Skeletal muscle satellite cell (primary cell): ENCODE results near the gene TUBGCP2.
A peak's percentile ranks its signal among the peaks of the same experiment; 100 is the strongest.

ENCODE experiments used
- H3K27me3 ChIP-seq: 2 replicates; pipeline ENCODE4 v1.7.0; 2013; ENCODE audit warnings: low read length; ENCODE audit not compliant: control insufficient read depth, insufficient read depth
- H3K36me3 ChIP-seq: 2 replicates; pipeline ENCODE4 v1.7.0; 2013; ENCODE audit warnings: mild to moderate bottlenecking, control low read depth, low read length; ENCODE audit not compliant: insufficient read depth
- H3K4me1 ChIP-seq: 2 replicates; pipeline ENCODE4 v1.7.0; 2013; ENCODE audit warnings: low read length; ENCODE audit not compliant: control insufficient read depth, insufficient read depth
- H3K4me2 ChIP-seq: 2 replicates; pipeline ENCODE4 v1.7.0; 2013; ENCODE audit warnings: mild to moderate bottlenecking, low read length
- H3K4me3 ChIP-seq: 2 replicates; pipeline ENCODE4 v1.7.0; 2013; ENCODE audit warnings: low read length
- H3K9ac ChIP-seq: 2 replicates; pipeline ENCODE4 v1.7.0; 2013; ENCODE audit warnings: mild to moderate bottlenecking, low read depth, low read length, moderate library complexity
- H3K9me3 ChIP-seq: replicated peaks from 2 replicates; pipeline ENCODE4 v1.7.0; 2013; ENCODE audit warnings: mild to moderate bottlenecking, control low read depth, low read length

The TUBGCP2 gene

DNA sequence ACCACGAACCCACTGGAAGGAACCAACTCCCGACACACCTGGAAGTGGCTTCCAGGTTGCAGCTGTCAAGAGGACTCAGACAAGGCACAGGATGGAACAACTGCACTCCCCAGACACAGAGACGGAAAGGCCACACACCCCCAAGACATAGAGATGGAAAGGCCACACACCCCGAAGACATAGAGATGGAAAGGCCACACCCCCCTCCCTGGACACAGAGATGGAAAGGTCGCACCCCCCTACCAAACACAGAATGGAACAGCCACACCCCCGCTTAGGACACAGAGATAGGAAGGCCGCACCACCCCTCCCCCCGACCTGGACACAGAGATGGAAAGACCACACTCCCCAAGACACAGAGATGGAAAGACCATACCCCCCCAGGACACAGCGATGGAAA is 7.6 kb upstream of the TUBGCP2 start:
- Histone ChIP-seq H3K27me3 (peaks cover 7% of the 10 kb centered on the region), H3K4me1 (peaks cover 3% of the 10 kb centered on the region), H3K9ac (no peak overlapping the region), H3K4me2 (no peak overlapping the region), H3K36me3 (peaks cover 6% of the 10 kb centered on the region), H3K9me3 (no peaks in the 10 kb centered on the region), H3K4me3 (no peak overlapping the region)

DNA sequence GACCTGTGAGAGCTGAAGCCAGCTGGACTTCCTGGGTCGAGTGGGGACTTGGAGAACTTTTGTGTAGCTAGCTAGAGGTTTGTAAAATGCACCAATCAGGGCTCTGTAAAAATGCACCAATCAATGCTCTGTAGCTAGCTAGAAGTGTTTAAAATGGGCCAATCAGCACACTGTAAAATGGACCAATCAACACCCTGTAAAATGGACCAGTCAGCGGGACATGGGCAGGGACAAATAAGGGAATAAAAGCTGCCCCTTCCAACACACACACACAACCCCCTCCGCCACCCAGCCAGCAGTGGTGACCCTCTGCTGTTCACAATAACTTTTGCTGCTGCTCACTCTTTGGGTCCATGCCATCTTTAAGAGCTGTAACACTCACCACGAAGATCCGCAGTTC is 7.2 kb upstream of the TUBGCP2 start:
- peaks cover 7% of the 10 kb centered on the region for H3K27me3 ChIP-seq
- H3K9me3 ChIP-seq: no peaks in the 10 kb centered on the region
- H3K4me3 ChIP-seq: no peak overlapping the region
- H3K36me3 ChIP-seq: peaks cover 6% of the 10 kb centered on the region
- H3K9ac ChIP-seq: no peak overlapping the region
- H3K4me2 ChIP-seq: no peak overlapping the region
- peaks cover 3% of the 10 kb centered on the region for H3K4me1 ChIP-seq

DNA sequence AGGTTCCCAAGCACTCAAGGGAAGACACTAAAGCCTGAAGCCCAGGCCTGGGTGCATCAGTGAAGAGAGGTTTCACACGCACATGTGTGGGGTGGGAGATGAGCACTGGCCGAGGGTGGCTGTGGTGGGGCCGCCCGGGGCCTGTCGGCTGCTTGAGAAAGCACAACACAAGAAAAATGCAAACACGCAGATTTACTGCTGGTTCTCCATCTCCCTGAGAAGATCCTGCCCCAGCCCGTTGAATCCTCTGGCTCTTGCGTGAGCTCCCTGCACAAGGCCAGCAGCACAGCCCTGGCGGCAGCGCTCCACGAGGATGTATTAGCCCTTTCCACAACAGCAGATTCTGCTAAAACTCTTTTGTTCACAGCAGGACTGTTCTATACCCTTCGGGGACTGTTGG is 6.2 kb upstream of the TUBGCP2 start:
- Histone ChIP-seq H3K4me3 (no peak overlapping the region), H3K9ac (no peak overlapping the region), H3K27me3 (peaks cover 7% of the 10 kb centered on the region), H3K4me2 (no peak overlapping the region), H3K9me3 (no peaks in the 10 kb centered on the region), H3K4me1 (peaks cover 3% of the 10 kb centered on the region), H3K36me3 (peaks cover 6% of the 10 kb centered on the region)

GRCh38 chr10:133313192-133313591 is 4.5 kb upstream of the TUBGCP2 start:
- Histone ChIP-seq H3K9me3 (no peaks in the 10 kb centered on the region), H3K9ac (no peak overlapping the region), H3K4me3 (no peak overlapping the region), H3K36me3 (peaks cover 6% of the 10 kb centered on the region), H3K4me1 (no peaks in the 10 kb centered on the region), H3K27me3 (no peaks in the 10 kb centered on the region), H3K4me2 (no peak overlapping the region)

DNA sequence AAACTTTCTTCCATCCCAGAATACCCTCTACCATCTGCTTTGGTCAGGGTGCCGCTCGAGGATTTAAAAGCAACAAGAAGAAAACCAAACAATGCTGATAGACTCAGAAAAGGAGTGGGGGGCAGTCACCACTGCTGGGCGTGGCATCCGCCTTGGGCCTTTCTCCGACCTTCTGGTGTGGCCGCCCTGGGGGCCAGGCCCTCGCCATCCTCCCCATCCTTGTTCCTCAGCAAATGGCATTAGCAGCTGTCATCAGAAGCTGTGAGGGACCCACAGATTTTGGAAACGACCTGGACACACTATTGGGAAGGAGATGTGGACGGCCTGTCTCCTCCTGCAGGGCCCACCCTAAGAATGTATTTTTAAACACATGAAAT is 4.1 kb upstream of the TUBGCP2 start:
- H3K9me3 ChIP-seq: no peaks in the 10 kb centered on the region
- no peaks in the 10 kb centered on the region for H3K27me3 ChIP-seq
- H3K9ac ChIP-seq: no peak overlapping the region
- H3K36me3 ChIP-seq: peaks cover 6% of the 10 kb centered on the region
- H3K4me1 ChIP-seq: peaks cover under 1% of the 10 kb centered on the region
- H3K4me3 ChIP-seq: no peak overlapping the region
- no peak overlapping the region for H3K4me2 ChIP-seq

DNA sequence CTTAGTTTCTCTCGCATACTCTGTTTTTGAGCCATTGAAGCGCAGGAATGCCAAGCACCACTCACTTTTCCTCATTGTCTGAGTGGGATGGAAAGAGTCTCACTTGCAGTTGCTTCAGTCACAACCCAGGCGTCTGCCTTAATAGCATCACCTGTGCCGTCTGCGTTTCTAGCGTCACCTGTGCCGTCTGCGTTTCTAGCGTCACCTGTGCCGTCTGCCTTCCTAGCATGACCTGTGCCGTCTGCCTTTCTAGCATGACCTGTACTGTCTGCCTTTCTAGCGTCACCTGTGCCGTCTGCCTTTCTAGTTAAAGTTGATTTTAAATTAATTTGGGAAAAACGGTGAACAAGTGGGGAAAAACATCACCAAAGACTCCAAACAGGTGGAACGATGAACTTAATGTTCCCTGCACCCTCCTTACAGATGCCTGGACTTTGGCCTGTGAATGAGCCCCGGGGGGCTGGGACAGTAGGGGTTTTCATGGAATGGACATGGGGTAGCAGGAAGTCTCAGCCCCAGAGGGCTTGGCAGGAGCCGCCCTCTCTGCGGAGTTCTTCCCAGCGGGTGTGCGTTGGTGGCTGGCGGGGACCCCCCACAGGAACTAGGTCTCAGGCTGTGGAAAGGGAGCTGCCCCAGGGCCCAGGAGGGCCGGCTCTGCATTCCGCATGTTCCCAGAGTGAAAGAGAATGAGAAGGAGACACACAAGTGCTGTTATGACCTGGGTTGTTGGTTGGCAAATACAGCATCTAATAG is 3.5 kb upstream of the TUBGCP2 start:
- Histone ChIP-seq H3K4me2 (no peak overlapping the region), H3K4me3 (no peak overlapping the region), H3K27me3 (no peaks in the 10 kb centered on the region), H3K4me1 (peaks cover 6% of the 10 kb centered on the region), H3K9me3 (no peaks in the 10 kb centered on the region), H3K36me3 (peaks cover 6% of the 10 kb centered on the region), H3K9ac (no peak overlapping the region)

GRCh38 chr10:133311570-133311969 is 2.9 kb upstream of the TUBGCP2 start:
- no peak overlapping the region for H3K9ac ChIP-seq
- no peak overlapping the region for H3K4me2 ChIP-seq
- peaks cover 11% of the 10 kb centered on the region for H3K4me1 ChIP-seq
- H3K9me3 ChIP-seq: no peaks in the 10 kb centered on the region
- peaks cover 6% of the 10 kb centered on the region for H3K36me3 ChIP-seq
- H3K27me3 ChIP-seq: no peaks in the 10 kb centered on the region
- no peak overlapping the region for H3K4me3 ChIP-seq

GRCh38 chr10:133310789-133311188 is 2.1 kb upstream of the TUBGCP2 start:
- peaks cover 6% of the 10 kb centered on the region for H3K36me3 ChIP-seq
- H3K9ac ChIP-seq: no peak overlapping the region
- no peaks in the 10 kb centered on the region for H3K27me3 ChIP-seq

DNA sequence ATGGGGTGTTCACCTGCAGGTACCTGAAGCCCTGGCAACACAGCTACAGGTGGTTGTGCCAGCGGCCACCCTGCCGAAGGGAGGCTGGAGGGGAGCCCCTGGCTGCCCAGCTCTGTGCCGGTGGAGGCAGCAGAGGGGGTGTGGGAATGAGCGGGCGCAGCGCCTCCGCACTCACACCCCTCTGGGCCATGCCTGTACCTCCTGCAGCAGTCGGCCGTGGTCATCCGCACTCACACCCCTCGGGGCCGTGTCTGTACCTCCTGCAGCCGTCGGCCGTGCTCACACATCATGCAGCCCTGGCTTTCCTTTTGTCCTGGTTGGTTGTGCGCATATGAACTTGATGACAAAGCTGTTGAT is 1.7 kb upstream of the TUBGCP2 start:
- no peak overlapping the region for H3K4me2 ChIP-seq
- no peaks in the 10 kb centered on the region for H3K9me3 ChIP-seq
- no peaks in the 10 kb centered on the region for H3K27me3 ChIP-seq
- peaks cover 6% of the 10 kb centered on the region for H3K36me3 ChIP-seq
- H3K4me1 ChIP-seq: peaks cover 11% of the 10 kb centered on the region
- H3K4me3 ChIP-seq: no peak overlapping the region
- no peak overlapping the region for H3K9ac ChIP-seq

More at GRCh38 chr10:133310789-133311188, 2.1 kb upstream of the TUBGCP2 start:
- Histone ChIP-seq H3K9me3 (no peaks in the 10 kb centered on the region), H3K4me2 (no peak overlapping the region), H3K4me1 (peaks cover 11% of the 10 kb centered on the region), H3K4me3 (no peak overlapping the region)

DNA sequence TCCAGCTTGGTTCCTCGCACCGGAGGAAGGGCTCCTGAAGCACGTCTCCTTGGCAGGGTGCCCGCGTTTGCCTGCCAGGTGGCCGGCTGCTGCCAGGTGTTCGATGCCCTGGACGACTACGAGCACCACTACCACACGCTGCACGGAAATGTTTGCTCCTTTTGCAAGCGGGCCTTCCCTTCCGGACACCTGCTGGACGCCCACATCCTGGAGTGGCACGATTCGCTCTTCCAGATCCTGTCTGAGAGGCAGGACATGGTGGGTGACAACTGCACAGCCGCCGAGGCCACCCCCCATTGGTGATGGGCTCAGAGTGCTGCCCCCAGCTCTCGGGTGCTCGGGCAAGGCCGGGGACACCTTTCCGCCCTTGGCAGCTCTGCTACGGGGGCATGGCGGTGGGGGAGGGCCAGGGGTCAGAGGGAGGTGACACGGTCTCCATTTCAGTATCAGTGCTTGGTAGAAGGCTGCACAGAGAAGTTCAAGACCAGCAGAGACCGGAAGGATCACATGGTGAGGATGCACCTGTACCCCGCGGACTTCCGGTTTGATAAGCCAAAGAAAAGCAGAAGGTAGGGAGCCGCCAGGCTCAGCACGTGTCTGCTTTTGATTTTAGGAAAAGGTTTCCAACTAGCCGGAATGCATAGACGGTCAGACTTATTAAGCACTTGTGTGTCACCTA is 1.2 kb upstream of the TUBGCP2 start:
- no peak overlapping the region for H3K4me2 ChIP-seq
- peaks cover 11% of the 10 kb centered on the region for H3K4me1 ChIP-seq
- peaks cover 6% of the 10 kb centered on the region for H3K36me3 ChIP-seq
- no peak overlapping the region for H3K4me3 ChIP-seq
- no peaks in the 10 kb centered on the region for H3K9me3 ChIP-seq
- H3K27me3 ChIP-seq: no peaks in the 10 kb centered on the region
- H3K9ac ChIP-seq: no peak overlapping the region

- H3K27me3 ChIP-seq: no peaks in the 10 kb centered on the region
- H3K9ac ChIP-seq: peak overlapping the region; percentile 100
- peak overlapping the region; percentile 100 for H3K4me3 ChIP-seq
- peaks cover 8% of the 10 kb centered on the region for H3K36me3 ChIP-seq
- H3K4me2 ChIP-seq: peak overlapping the region; percentile 100
- H3K9me3 ChIP-seq: no peaks in the 10 kb centered on the region
- H3K4me1 ChIP-seq: peaks cover 13% of the 10 kb centered on the region
Measured at GRCh38 chr10:133309100-133309719, 538 bp upstream of the TUBGCP2 start.
